ENCODE results near the gene ARAP1.

GRCh38 chr11:72798361-72798760 lies 46.2 kb upstream of the ARAP1 start:
- TF ChIP-seq, protein P1, sequence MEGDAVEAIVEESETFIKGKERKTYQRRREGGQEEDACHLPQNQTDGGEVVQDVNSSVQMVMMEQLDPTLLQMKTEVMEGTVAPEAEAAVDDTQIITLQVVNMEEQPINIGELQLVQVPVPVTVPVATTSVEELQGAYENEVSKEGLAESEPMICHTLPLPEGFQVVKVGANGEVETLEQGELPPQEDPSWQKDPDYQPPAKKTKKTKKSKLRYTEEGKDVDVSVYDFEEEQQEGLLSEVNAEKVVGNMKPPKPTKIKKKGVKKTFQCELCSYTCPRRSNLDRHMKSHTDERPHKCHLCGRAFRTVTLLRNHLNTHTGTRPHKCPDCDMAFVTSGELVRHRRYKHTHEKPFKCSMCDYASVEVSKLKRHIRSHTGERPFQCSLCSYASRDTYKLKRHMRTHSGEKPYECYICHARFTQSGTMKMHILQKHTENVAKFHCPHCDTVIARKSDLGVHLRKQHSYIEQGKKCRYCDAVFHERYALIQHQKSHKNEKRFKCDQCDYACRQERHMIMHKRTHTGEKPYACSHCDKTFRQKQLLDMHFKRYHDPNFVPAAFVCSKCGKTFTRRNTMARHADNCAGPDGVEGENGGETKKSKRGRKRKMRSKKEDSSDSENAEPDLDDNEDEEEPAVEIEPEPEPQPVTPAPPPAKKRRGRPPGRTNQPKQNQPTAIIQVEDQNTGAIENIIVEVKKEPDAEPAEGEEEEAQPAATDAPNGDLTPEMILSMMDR (conservative IDR thresholded peaks at IDR 0.05): no peak
- no peak for TF ChIP-seq EZH2 (IDR thresholded peaks at IDR 0.05; ENCODE audit: low read depth)
